Measurements from ENCODE around the gene FOXO6. TPM values are rescaled to one million over a fixed set of nuclear protein-coding genes. Genes with fewer than 3 reads are reported as not detected.
"Not testable (repeated sequence)": the region's sequence is repeated elsewhere in the genome, so short reads cannot be mapped to it uniquely, and the experiment has no call there.

FOXO6 gene
- total RNA-seq, 2 donors from 2014 or later, result 0.11 to 0.26 TPM

DNA sequence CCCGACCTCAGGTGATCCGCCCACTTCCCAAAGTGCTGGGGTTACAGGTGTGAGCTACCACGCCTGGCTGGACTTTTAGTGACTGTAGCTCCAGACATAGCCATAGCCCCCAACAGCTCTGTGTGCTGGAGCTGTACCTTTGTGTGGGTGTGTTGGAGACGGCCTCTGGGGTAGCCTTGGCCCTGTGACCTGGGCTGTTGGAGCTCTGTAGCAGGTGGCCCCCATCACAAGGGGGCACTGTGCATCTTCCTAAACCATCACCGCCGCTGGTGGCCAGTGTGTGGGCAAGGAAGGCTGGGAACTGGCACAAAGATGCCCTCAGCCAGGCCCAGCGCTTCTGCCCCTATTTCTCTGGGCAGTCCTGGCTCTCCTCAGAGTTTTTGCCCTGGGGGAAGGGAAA is 38.4 kb upstream of the FOXO6 start:
- Mint-ChIP-seq H3K27me3 (peaks cover 5% of the 10 kb centered on the region), H3K4me3 (no peak overlapping the region), H3K36me3 (ENCODE audit: low read depth) (no peaks in the 10 kb centered on the region), H3K4me1 (no peaks in the 10 kb centered on the region), H3K9me3 (no peaks in the 10 kb centered on the region), H3K27ac (no peak overlapping the region)
- ATAC-seq (replicated peaks), result peak; percentile 76

DNA sequence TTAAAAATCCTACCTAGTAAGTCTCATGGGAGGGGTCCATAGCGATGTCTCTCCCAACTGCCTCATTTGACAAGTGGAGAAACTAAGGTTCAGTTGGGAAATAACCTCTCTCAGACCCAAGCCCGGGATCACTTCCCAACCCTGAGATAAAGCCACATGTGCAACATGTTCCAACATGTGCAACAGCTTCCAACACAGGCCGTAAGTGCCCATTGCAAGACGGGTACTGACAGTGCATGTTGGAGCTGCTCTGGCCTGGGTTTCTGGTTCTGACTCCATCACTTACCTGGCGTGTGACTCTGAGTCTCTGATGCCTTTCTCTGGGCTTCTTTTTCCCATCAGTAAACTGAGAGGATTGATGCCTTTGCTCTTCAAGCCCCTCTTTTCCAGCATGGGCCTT is 38.0 kb upstream of the FOXO6 start:
- no peak overlapping the region for H3K4me3 Mint-ChIP-seq
- H3K27me3 Mint-ChIP-seq, result peaks cover 5% of the 10 kb centered on the region
- H3K9me3 Mint-ChIP-seq, result no peaks in the 10 kb centered on the region
- no peaks in the 10 kb centered on the region for H3K4me1 Mint-ChIP-seq
- H3K36me3 Mint-ChIP-seq (ENCODE audit: low read depth), result no peaks in the 10 kb centered on the region
- no peak for ATAC-seq (replicated peaks)
- H3K27ac Mint-ChIP-seq, result no peak overlapping the region

DNA sequence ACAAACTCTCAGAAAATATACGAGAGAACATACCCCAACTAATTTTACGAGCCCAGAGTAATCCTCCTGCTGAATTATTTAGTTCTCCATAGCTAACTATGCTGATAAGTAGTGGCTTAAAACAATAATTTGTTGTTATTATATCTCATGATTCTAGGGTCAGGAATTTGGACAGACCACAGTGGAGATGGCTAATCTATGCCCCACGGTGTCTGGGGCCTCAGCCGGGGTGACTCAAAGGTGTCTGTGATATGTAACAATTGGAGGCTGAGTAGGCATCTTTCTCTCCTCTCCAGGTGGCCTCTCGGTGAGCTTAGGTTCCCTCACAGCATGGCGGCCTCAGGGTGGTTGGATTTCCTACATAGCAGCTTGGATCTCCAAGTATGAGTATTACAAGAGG is 35.4 kb upstream of the FOXO6 start:
- no peak for ATAC-seq (replicated peaks)
- Mint-ChIP-seq H3K27me3 (peaks cover 5% of the 10 kb centered on the region), H3K36me3 (ENCODE audit: low read depth) (no peaks in the 10 kb centered on the region), H3K9me3 (no peaks in the 10 kb centered on the region), H3K27ac (no peak overlapping the region), H3K4me3 (no peak overlapping the region), H3K4me1 (no peaks in the 10 kb centered on the region)

DNA sequence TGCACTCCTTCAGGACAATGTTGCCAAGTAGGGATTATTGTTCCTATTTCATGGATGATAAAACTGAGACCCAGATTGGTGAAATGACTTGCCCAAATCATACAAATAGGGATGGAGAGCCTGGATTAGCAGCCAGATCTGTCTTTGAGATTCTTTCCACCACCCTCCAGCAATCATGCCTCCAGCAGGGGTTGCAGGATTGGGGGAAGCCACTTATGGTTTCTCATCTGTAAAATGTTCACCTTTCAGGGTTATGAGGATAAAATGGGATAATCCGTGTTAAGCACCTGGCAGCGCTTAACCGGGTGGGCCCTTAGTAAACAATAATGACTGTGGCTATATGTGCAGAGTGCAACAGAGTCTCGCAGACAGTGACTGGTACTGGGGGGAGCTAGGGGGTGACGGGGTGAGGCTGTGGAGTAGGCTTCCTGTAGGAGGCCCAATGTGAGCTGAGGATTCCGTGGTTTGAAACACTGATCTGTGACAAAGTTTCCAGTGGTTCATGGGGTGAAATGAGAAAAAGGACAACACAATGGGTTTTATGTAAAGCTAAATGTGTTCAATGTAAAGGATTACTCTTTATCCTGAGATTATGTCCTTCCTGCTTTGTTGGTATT is 33.7 kb upstream of the FOXO6 start:
- H3K4me1 Mint-ChIP-seq, result no peaks in the 10 kb centered on the region
- no peak overlapping the region for H3K27ac Mint-ChIP-seq
- no peaks in the 10 kb centered on the region for H3K36me3 Mint-ChIP-seq (ENCODE audit: low read depth)
- peaks cover 5% of the 10 kb centered on the region for H3K27me3 Mint-ChIP-seq
- no peaks in the 10 kb centered on the region for H3K9me3 Mint-ChIP-seq
- no peak overlapping the region for H3K4me3 Mint-ChIP-seq
- no peak for ATAC-seq (replicated peaks)

DNA sequence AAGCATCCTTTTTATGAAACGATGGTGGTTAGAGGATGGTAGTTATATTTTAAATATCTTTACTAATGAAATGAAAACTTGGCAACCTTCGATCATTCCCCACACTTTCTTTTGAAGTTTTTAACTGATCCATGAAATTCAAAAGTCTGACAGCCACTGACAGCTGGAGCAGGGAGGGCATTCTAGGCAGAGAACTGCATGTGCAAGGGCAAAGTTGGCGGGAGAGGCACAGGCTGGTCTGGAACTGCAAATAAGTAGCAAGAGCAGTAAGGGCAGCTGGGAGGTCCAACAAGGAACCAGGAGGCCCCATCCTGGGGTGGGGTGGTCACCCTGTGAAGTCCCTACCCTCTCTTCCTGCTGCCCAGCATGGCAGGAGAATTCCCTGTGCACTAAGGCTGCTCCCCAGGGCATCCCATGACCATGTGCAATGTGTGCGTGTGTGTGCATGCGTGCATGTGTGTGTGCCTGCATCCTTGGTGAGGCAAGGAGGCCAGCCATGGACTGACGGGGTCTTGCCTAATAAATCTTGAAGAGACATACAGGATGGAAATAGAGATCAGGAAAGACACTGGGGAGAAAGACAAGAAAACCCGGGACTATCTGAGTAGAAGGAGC is 33.1 kb upstream of the FOXO6 start:
- Mint-ChIP-seq H3K4me3 (no peak overlapping the region), H3K4me1 (peaks cover 3% of the 10 kb centered on the region), H3K27me3 (peaks cover 8% of the 10 kb centered on the region), H3K36me3 (ENCODE audit: low read depth) (no peaks in the 10 kb centered on the region), H3K27ac (no peak overlapping the region), H3K9me3 (peaks cover 3% of the 10 kb centered on the region)
- no peak for ATAC-seq (replicated peaks)

DNA sequence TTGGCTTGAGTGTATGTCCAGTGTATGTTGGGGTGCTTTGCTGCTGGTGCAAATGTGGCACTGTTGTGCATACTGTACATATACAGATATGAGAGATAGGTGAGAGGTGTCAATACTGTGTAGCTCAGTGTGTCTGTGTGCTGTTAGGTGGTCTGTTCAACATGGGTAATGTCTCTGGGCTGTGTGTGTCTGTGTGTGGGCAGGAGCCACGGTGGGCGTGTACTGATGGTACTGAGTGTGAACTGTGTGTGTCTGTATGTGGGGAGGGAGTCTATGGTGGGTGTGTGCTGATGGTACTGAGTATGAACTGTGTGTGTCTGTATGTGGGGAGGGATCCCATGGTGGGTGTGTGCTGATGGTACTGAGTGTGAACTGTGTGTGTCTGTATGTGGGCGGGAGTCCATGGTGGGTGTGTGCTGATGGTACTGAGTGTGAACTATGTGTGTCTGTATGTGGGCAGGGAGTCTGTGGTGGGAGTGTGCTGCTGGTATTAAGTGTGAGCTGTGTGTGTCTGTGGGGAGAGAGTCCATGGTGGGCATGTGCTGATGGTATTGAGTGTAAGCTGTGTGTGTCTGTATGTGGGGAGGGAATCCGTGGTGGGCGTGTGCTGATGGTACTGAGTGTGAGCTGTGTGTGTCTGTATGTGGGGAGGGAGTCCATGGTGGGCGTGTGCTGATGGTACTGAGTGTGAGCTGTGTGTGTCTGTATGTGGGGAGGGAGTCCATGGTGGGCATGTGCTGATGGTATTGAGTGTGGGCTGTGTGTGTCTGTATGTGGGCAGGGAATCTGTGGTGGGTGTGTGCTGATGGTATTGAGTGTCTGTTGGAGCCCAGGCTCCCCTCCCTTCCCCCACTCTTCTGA is 32.2 kb upstream of the FOXO6 start:
- Mint-ChIP-seq H3K27ac (no peak overlapping the region), H3K27me3 (peaks cover 9% of the 10 kb centered on the region), H3K4me3 (no peak overlapping the region), H3K4me1 (peaks cover 5% of the 10 kb centered on the region), H3K9me3 (peaks cover 4% of the 10 kb centered on the region), H3K36me3 (ENCODE audit: low read depth) (no peaks in the 10 kb centered on the region)
- no peak for ATAC-seq (replicated peaks)

DNA sequence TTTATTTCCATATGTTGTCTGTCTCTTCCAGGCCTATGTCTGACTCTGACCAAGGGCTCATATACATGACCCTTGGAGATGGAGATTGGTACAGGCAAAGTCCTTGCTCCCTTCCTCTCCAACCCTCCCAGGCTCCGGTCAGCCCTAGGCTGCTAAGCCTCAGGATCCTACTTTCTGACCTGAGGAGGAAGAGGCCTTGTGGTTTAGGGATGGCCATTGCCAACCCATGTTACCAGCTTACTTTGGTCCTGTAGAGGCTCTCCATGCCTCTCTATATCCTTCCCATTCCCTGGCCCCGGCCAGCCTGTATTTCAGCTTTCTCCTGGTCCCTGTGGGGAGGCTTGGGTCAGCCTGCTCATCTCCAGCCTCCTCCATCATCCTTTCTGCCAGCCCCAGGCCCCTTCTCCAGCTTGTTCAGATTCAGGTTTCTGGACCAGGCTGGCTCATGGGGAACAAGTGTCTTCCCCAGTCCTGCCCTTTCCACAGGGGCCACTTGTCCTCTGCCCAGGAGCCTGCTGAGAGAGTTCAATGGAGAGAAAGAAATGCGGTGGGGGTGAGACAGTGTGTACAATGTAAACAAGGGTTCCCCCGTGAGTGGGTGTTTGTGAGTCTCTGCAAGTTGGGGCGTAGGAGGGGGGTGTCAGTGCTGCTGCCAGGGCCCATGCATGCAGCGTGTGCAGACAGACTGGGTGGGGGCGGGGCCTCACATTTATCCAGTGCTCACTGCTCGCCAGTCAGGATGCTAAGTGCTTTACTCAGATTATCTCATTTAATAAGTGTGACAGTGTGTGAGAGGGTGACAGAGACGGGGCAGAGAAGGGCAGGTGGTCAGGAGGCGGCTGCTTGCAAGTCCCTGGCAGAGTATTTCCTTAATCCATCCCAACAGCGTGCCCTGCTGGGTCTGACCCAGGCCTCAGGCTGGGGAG is 31.3 kb upstream of the FOXO6 start:
- ATAC-seq (replicated peaks), result no peak
- H3K9me3 Mint-ChIP-seq, result peaks cover 4% of the 10 kb centered on the region
- peaks cover 5% of the 10 kb centered on the region for H3K4me1 Mint-ChIP-seq
- H3K36me3 Mint-ChIP-seq (ENCODE audit: low read depth), result no peaks in the 10 kb centered on the region
- H3K4me3 Mint-ChIP-seq, result no peak overlapping the region
- peaks cover 6% of the 10 kb centered on the region for H3K27me3 Mint-ChIP-seq
- no peak overlapping the region for H3K27ac Mint-ChIP-seq

DNA sequence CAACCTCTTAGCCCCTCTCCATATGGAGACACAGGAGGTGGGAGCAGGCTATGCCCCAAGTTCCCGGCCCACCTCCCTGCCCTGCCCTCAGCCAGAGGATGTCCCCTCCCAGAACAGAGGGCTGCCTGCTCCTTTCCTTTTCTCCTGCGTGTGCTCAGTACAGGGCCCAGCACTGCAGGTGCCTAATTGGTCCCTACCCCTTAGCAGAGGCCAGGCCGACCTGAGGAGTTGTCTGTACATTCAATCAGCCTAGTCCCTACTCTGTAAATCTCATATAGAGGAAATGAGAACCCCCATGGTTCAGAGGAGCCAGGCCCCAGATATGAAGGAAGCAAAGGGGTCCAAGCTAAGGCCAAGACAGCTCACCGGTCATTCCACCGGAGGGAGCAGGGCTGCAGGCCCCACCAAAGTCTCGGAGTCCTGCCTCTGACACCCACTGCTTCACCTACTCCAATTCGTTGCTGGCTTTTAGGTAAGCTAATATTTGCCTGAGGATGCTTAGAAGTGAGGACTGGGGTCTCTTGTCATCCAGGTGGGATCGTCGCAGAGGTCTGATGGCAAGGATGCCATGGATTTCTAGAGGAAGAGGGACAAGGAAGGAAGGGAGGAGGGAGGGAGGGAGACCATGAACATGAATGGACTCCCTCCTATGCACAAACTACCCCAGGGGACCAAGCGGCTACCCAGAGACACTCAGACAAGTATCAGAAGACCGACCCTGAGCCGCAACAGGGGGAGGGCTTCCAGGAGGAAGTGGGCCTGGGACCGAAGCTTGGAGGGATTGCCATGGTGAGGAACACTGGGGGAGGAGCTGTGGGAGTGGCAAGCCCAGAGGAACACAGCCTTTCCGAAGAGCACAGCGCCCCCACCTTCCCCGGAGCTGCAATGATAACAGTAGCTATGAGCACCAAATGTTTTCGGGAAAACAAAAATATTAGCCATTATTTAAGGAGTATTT is 30.4 kb upstream of the FOXO6 start:
- Mint-ChIP-seq H3K36me3 (ENCODE audit: low read depth) (no peaks in the 10 kb centered on the region), H3K9me3 (peaks cover 4% of the 10 kb centered on the region), H3K4me1 (peaks cover 5% of the 10 kb centered on the region), H3K27ac (no peak overlapping the region), H3K27me3 (peaks cover 3% of the 10 kb centered on the region), H3K4me3 (no peak overlapping the region)
- no peak for ATAC-seq (replicated peaks)

DNA sequence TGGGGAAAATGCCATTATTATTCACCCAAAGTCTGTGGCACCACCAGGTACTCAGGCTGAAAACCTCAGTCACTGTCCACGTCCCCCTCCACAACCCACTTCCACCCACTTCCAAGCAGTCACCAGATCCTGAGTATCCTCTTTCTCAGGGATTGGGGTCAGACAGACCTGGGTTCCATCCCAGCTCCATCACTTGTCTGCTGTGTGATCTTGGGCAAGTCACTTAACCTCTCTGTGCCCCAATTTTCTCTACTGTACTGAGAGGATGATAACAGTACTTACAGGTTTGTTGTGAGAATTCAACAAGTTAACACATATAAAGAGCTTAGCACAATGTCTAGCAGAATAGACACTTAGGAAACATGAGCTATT is 29.7 kb upstream of the FOXO6 start:
- H3K36me3 Mint-ChIP-seq (ENCODE audit: low read depth), result no peaks in the 10 kb centered on the region
- peaks cover 5% of the 10 kb centered on the region for H3K4me1 Mint-ChIP-seq
- H3K9me3 Mint-ChIP-seq, result peaks cover 4% of the 10 kb centered on the region
- ATAC-seq (replicated peaks), result no peak
- peaks cover 8% of the 10 kb centered on the region for H3K27me3 Mint-ChIP-seq
- no peak overlapping the region for H3K4me3 Mint-ChIP-seq
- no peak overlapping the region for H3K27ac Mint-ChIP-seq

DNA sequence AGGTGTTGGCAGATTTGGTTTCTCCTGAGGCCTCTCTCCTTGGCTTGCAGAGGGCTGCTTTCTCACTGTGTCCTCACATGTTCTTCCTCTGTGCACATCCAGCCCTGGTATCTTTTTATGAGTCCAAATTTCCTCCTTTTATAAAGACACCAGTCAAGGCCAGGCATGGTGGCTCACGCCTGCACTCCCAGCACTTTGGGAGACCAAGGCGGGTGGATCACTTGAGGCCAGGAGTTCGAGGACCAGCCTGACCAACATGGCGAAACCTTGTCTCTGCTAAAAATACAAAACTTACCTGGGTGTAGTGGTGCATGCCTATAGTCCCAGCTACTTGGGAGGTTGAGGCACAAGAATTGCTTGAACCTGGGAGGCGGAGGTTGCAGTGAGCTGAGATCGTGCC is 29.1 kb upstream of the FOXO6 start:
- H3K9me3 Mint-ChIP-seq; H3K27ac Mint-ChIP-seq; ATAC-seq (replicated peaks); H3K4me1 Mint-ChIP-seq; H3K4me3 Mint-ChIP-seq; H3K36me3 Mint-ChIP-seq (ENCODE audit: low read depth): not testable (repeated sequence)
- H3K27me3 Mint-ChIP-seq, result peaks cover 11% of the 10 kb centered on the region

DNA sequence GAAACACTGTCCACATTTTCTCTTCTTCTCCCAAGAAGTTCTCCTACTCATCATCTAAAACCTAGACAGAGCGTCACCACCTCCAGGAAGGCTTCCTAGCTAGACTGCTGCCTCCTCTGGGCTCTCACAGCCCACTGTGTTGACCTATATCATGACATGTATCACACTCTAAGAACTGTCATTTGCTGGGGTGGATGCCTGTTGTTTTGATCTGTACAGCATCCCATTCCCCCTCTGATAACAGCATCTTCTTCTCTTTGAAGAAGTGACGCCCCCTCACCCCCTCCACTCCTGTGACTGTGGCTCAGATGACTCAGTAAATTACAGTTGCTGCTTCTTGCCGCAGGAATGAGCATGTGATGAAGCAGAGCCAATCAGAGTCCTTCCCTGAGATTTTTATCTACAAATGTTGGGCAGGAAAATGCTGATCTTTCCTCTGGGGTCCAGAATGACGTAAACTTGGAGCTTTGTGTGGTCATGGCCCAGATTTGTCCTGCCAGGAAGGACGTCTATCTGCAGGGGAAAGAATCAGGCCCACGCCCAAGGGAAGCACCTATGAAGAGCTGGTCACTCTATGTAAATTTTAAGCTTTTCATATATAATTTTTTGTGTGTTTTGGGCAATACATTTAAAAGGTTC is 28.0 kb upstream of the FOXO6 start:
- peak; percentile 85 for ATAC-seq (replicated peaks)
- H3K4me3 Mint-ChIP-seq, result no peak overlapping the region
- peak overlapping the region; percentile 25 for H3K27ac Mint-ChIP-seq
- peaks cover 17% of the 10 kb centered on the region for H3K27me3 Mint-ChIP-seq
- H3K9me3 Mint-ChIP-seq, result peaks cover 4% of the 10 kb centered on the region
- peaks cover 5% of the 10 kb centered on the region for H3K4me1 Mint-ChIP-seq
- H3K36me3 Mint-ChIP-seq (ENCODE audit: low read depth), result no peaks in the 10 kb centered on the region

DNA sequence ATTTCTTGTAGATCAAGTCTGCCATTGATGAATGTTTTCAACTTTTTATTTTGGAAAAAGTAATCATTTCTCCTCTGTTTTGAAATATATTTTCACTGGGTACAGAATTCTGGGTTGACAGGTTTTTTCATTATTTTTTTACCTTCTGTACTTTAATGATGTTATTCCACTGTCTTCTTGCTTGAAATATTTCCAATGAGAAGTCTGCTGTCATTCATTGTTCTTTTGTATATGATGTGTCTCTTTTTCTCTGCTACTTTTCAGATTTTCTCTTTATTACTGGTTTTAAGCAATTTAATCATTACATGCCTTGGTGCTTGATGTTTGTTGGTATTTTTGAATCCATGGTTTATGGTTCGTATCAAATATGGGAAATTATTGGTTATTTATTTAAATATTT is 22.4 kb upstream of the FOXO6 start:
- no peaks in the 10 kb centered on the region for H3K36me3 Mint-ChIP-seq (ENCODE audit: low read depth)
- peaks cover 29% of the 10 kb centered on the region for H3K27me3 Mint-ChIP-seq
- no peaks in the 10 kb centered on the region for H3K9me3 Mint-ChIP-seq
- H3K4me1 Mint-ChIP-seq, result peaks cover under 1% of the 10 kb centered on the region
- no peak for ATAC-seq (replicated peaks)
- H3K27ac Mint-ChIP-seq, result no peak overlapping the region
- H3K4me3 Mint-ChIP-seq, result no peak overlapping the region

Measured in activated T-helper 17 cell treated with anti-CD3 and anti-CD28 coated beads, Interleukin-2, amount 50 U/mL, for 72 hours (primary cell).